HUES64 (cell line): ENCODE measurements around the gene MPO.

Experiments used
- H3K27ac ChIP-seq: 2 replicates; pipeline ENCODE4 v1.7.0; 2013; ENCODE audit warnings: low read depth, low read length, inconsistent platforms
- H3K27me3 ChIP-seq: 2 replicates; pipeline ENCODE4 v1.6.1; 2013; ENCODE audit warnings: mild to moderate bottlenecking, low read length; ENCODE audit not compliant: insufficient read depth
- H3K36me3 ChIP-seq: 2 replicates; pipeline ENCODE4 v1.6.1; 2013; ENCODE audit warnings: mild to moderate bottlenecking, low read length; ENCODE audit not compliant: insufficient read depth
- H3K4me1 ChIP-seq: 2 replicates; pipeline ENCODE4 v1.6.1; 2013; ENCODE audit warnings: mild to moderate bottlenecking, low read length, moderate library complexity; ENCODE audit not compliant: insufficient read depth
- H3K4me3 ChIP-seq: 2 replicates; pipeline ENCODE4 v1.5.1; 2013; ENCODE audit warnings: mild to moderate bottlenecking, low read length, moderate library complexity
- H3K9ac ChIP-seq: 2 replicates; pipeline ENCODE4 v1.6.1; 2013; ENCODE audit warnings: mild to moderate bottlenecking, low read depth, low read length
- H3K9me3 ChIP-seq: 2 replicates; pipeline ENCODE4 v1.6.1; 2013; ENCODE audit warnings: low read depth, low read length; ENCODE audit not compliant: insufficient read depth
- WGBS: fragments of 150-250, 120-280 bp; methylation state at CpG from one replicate; pipeline ENCODE4 v1.1.7; 2013; ENCODE audit warnings: missing lambda C conversion rate; 5-methylcytosine and 5-hydroxymethylcytosine counted together

MPO gene

DNA sequence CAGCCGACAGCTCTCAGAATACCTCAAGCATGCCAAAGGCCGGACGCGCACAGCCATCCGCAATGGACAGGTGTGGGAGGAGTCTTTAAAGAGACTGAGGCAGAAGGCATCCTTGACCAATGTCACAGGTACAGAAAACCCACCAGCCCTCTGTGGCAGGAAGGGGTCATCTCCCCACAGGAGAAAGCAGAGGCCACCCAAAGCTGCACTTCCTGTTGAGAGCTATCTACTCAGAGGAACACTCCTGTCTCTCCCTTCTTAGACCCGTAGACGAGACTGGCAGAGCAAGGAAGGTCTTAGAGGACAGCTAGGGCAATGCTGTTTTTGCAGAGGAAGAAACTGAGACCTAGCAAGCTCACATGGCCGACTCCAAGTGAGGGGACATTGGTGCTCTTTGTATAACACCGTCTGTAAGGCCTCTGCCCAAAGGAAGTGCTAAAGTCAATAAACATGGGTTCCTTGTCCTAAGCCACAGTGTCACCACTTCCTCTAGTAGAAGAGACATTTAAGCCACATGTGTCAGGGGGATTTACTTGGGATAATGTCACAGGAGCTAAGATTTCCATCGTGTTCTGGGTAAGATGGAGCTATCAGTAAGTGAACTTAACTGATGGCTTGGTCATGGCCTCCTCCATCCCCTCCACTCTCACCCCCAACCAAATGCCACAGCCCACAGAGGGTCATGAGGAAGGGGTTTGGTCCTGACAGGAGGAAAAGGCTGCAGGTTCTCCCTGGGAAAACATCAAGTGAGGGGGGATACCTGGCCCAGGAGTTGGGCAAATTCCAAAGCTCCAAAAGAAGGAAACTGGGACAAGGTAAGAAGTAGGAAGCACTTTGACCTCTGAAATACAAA lies 33.0 kb downstream of the MPO start:
- Histone ChIP-seq H3K36me3 (no peaks in the 10 kb centered on the region), H3K4me1 (no peaks in the 10 kb centered on the region; the same call in 1 of the 2 replicates), H3K9ac (no peak overlapping the region), H3K27me3 (peaks cover 82% of the 10 kb centered on the region), H3K4me3 (no peak overlapping the region), H3K9me3 (no peaks in the 10 kb centered on the region), H3K27ac (no peak overlapping the region)
- 93% methylated on average over 9 of the region's 10 CpGs for WGBS

DNA sequence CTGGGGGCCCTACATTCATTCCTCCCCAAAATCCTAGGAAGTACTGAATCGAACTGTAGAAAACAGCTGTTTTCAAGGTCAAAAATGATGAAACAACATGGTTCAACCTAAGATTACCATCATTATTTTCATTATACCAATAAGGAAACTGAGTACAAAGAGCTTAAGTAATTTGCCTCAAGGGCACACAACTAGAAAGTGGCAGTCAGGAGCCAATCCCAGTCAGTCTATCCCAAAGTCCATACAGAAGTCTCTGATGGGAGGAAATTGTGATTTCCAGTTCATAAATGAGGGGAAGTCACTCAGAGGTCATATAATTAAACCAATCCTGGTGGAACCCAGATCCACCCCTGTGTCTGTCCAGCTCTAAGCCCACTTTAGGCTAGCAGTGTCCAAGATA lies 34.0 kb downstream of the MPO start:
- Histone ChIP-seq H3K9me3 (no peaks in the 10 kb centered on the region), H3K4me3 (no peak overlapping the region), H3K9ac (no peak overlapping the region), H3K36me3 (no peaks in the 10 kb centered on the region), H3K4me1 (no peaks in the 10 kb centered on the region; the same call in 1 of the 2 replicates), H3K27ac (no peak overlapping the region), H3K27me3 (peaks cover 82% of the 10 kb centered on the region)
- 89% methylated on average over 1 of the region's 1 CpG for WGBS

DNA sequence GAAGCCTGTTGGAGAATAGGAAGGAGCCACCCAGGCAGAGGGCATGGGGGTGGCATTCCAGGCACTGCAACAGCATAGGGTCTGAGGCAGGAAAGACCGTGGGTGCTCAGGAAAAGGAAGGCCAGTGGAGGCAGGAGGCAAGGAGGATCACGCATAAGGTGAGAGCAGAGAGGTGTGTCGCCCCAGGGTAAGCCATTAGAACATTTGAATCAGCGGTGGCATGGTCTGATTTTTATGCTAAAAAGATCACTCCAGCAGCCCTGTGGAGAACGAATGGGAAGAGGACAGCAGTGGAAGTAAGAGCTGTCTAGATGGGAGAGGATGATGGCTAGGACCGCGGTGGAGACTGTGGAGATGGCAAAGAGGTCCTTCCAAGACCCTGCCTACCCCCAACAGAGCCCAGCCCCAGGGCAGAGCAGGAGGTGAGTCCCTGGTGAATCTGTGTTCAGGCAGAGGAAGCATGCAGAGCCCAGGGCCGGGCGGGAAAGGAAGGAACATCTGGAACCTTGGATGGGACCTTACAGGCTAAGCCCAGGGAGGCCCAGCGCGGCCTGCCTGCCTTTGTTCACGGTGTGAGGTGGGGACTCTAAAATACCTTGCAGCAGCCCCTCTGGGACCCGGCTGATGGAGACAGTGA lies 34.5 kb downstream of the MPO start:
- 81% methylated on average over 13 of the region's 13 CpGs for WGBS
- no peaks in the 10 kb centered on the region; the same call in 1 of the 2 replicates for H3K4me1 ChIP-seq
- no peak overlapping the region for H3K9ac ChIP-seq
- H3K27ac ChIP-seq, result no peak overlapping the region
- no peak overlapping the region for H3K4me3 ChIP-seq
- H3K36me3 ChIP-seq, result no peaks in the 10 kb centered on the region
- no peaks in the 10 kb centered on the region for H3K9me3 ChIP-seq
- peaks cover 76% of the 10 kb centered on the region for H3K27me3 ChIP-seq

DNA sequence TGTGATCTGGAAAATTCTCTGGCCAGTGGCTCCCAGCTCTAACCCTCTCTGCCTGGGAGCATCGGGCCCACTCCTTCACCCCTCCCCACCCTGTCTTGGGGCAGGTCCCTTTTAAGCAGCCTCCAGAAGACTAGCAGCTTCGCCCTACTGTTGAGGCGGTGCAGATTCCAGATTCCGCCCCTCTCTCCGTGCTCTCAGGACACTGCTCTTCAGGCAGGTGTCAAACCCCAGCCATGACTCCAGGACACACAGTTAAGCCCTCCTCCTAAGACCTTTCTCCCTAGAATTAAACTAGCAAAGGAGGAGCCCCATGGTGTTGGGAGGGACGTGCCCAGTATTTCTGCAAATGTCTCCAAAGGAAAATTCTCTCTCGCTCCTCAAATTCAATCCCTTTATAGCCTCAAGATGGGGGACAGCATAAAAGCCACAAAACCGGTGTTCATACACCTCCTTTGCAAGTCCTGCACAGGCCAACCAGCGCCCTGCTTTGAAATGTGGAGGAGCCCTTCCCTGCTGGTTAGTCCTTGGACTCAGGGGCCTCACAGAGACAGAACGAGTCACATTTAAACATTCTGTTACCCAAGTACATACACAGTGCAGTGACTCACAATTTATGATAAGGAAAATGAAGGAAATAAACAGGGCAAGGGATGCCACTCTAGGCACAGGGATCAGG lies 35.2 kb downstream of the MPO start:
- Histone ChIP-seq H3K27me3 (peaks cover 69% of the 10 kb centered on the region), H3K27ac (no peak overlapping the region), H3K9me3 (no peaks in the 10 kb centered on the region), H3K4me1 (no peaks in the 10 kb centered on the region; the same call in 1 of the 2 replicates), H3K9ac (no peak overlapping the region), H3K4me3 (no peak overlapping the region), H3K36me3 (no peaks in the 10 kb centered on the region)
- 80% methylated on average over 10 of the region's 10 CpGs for WGBS

DNA sequence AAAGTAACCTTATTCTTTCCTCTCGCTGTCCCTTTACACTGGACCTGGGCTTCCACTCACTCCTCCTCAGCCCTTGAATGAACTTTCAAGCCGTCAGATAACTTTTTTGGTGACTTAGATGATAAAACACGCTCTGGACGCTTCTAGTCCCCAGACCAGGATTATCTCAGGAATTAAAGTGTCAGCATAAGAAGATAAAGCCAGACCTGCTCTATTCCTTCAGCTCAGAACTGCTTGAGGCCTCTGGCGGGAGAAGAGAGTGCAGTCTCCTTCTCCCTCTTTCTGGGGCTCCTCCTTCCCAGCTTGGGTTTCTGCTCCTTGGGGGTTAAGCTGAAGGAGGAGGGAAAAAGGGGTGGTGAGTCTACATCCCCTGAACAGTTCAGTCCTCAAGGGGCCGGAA lies 35.8 kb downstream of the MPO start:
- Histone ChIP-seq H3K4me3 (no peak overlapping the region), H3K27ac (no peak overlapping the region), H3K4me1 (no peaks in the 10 kb centered on the region; the same call in 1 of the 2 replicates), H3K36me3 (no peaks in the 10 kb centered on the region), H3K9me3 (no peaks in the 10 kb centered on the region), H3K27me3 (peaks cover 66% of the 10 kb centered on the region), H3K9ac (no peak overlapping the region)
- WGBS, result 93% methylated on average over 6 of the region's 6 CpGs

DNA sequence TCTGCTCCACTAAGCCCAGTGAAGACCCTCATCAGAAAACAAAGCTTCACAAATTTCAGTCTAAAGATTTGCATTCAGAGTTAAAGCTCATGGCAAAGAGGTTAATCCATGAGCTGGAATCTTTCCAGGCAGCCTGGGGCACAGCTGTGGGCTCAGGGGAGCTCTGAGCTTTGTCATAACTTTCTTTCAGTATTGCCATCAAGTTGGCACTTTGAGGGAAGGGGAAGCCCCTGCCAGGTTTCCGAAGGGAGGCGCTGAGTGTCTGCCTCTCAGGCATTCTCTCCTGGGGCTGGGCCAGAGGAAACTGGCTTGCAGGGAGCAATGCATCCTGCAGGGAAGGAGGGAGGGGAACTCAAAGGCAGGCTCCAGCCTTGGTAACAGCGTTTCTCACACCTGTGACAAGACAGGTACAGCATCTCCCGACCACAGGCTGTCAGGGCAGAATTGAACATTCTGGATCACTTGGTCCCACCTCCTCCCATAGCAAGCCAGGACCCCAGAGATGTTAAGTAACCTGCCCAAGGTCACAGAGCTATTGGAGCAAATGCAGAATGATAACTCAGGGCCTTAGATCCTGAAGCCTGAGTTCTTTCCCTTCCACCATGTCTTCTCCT lies 38.5 kb downstream of the MPO start:
- no peak overlapping the region for H3K9ac ChIP-seq
- peaks cover 56% of the 10 kb centered on the region for H3K27me3 ChIP-seq
- H3K4me3 ChIP-seq, result no peak overlapping the region
- H3K9me3 ChIP-seq, result no peaks in the 10 kb centered on the region
- H3K27ac ChIP-seq, result no peak overlapping the region
- H3K4me1 ChIP-seq, result no peaks in the 10 kb centered on the region
- no peaks in the 10 kb centered on the region for H3K36me3 ChIP-seq
- WGBS, result 36% methylated on average over 4 of the region's 4 CpGs

DNA sequence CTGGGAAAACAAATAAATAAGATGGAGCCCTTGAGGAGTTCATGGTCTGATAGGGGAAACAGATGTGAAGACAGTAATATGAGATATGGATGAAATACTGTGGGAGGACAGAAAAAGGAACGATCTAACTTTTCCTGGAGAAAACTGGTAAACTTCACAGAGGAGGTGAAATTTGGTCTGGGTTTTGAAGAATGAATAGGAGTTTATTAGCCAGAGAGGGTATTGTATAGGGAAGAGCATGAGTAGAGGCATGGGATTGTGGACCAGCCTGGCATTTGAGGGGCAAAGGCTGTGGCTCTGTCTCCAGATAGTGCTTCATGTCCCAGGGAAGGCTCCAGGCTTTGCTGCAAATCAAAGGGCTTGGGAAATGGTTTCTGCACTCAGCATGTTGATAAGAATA lies 40.7 kb downstream of the MPO start:
- Histone ChIP-seq H3K4me3 (no peak overlapping the region), H3K36me3 (no peaks in the 10 kb centered on the region), H3K27ac (no peak overlapping the region), H3K9ac (no peak overlapping the region), H3K9me3 (no peaks in the 10 kb centered on the region), H3K4me1 (no peaks in the 10 kb centered on the region), H3K27me3 (peaks cover 47% of the 10 kb centered on the region)
- WGBS, result 92% methylated on average over 1 of the region's 1 CpG

DNA sequence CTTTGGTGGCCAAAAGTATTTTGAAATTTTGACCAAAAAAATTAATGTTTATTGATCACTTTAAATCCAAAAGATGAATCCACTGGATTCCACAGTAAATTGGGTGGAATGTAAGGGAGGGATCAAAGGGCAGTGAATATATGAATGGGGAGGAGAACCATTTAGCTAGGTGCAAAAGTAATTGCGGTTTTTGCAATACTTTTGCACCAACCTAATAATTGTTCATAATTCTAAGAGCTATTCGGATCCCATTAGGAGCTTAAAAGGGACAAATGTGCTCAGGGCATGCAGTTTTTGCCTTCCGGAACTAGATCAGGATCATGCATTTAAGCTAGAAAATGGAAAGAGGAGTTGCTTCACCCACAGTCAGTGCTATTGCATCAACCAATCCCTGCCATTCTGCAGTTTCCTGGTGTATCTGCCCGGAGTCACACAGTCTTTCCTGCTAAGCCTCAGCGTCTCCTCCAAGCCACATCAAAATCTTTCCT lies 42.5 kb downstream of the MPO start, which contains the start of gene LPO:
Gene LPO, plus strand, starts transcription at position 438 of the 488 bp plus-strand sequence. CDS start 4,396 bp downstream, outside the sequence.
- no peaks in the 10 kb centered on the region for H3K36me3 ChIP-seq
- no peak within 1 kb of the TSS for H3K4me3 ChIP-seq
- H3K9me3 ChIP-seq, result no peaks in the 10 kb centered on the region
- WGBS, result 84% methylated on average over 5 of the region's 5 CpGs
- no peak within 1 kb of the TSS for H3K9ac ChIP-seq
- H3K27ac ChIP-seq, result no peak within 1 kb of the TSS
- 0 out of 2 replicates have a peak, but pooled peaks cover 2% of the 10 kb centered on the region for H3K4me1 ChIP-seq
- peaks cover 45% of the 10 kb centered on the region for H3K27me3 ChIP-seq

DNA sequence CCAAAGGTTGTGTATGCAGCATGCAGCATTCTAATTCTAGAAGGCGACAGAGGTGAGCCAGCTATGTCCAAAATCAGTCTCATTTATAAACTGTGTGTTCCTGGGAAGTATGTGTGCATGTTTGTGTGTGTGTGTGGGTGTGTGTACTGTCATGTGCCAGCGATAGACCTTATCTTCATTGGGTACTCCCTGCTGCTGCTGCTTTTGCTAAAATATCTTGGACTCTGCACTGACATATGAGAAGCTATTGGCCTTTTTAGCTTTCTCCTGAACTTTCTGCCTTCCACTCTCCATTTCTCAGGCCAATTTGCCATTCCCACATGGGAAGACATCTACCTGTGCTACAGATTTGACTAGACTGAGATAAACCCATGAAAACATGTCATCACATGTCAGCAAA lies 44.3 kb downstream of the MPO start:
- H3K4me3 ChIP-seq, result no peak overlapping the region
- WGBS, result 92% methylated on average over 2 of the region's 2 CpGs
- H3K27me3 ChIP-seq, result peaks cover 46% of the 10 kb centered on the region
- H3K9me3 ChIP-seq, result no peaks in the 10 kb centered on the region
- H3K27ac ChIP-seq, result no peak overlapping the region
- 0 out of 2 replicates have a peak, but pooled peaks cover 5% of the 10 kb centered on the region for H3K4me1 ChIP-seq
- no peaks in the 10 kb centered on the region for H3K36me3 ChIP-seq
- H3K9ac ChIP-seq, result no peak overlapping the region

DNA sequence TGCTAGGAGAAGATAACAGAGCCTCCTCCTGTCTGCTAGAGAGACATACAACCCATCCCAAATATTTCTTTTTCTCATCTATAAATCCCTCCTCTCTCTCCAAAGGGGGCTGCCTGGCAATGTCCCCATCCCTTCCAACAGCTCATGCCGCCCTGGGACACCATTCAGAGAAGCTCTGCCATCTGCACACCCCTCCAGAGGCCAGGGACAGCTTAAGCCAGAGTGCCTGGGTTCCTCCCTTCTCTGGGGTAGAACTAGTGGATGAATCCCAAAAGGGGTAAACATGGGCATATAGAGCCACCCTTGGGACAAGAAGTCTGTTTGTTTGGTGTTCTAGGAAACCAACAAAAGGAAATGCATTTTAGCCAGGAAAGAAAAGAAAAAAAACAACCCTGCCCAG lies 44.9 kb downstream of the MPO start:
- Histone ChIP-seq H3K4me3 (no peak overlapping the region), H3K9me3 (no peaks in the 10 kb centered on the region), H3K9ac (no peak overlapping the region), H3K4me1 (0 out of 2 replicates have a peak, but pooled peaks cover 5% of the 10 kb centered on the region), H3K36me3 (no peaks in the 10 kb centered on the region), H3K27ac (no peak overlapping the region), H3K27me3 (peaks cover 50% of the 10 kb centered on the region)
- 82% methylated on average over 1 of the region's 1 CpG for WGBS
